T follicular helper cell (primary cell): ENCODE data around the gene TTC21B.
"Not testable (repeated sequence)": the region's sequence is repeated elsewhere in the genome, so short reads cannot be mapped to it uniquely, and the experiment has no call there.

Experiments used
- DNase-seq: peaks from one replicate; pipeline ENCODE4 v3.0.0-alpha.2; 2020; ENCODE audit warnings: low read depth
- total RNA-seq, 2 experiments: gene quantifications; one replicate each; lab custom pipeline; 2026; lab: John Stamatoyannopoulos, UW

TTC21B gene
- total RNA-seq, result 43.0 to 68.9 reads per million in 2 experiments

GRCh38 chr2:165953655-165954606, at the start of gene TTC21B:
Gene TTC21B, minus strand, starts transcription at chr2:165953776. Its CDS starts 71 bp downstream, at chr2:165953705.
- DNase-seq, result peak; percentile 90

DNA sequence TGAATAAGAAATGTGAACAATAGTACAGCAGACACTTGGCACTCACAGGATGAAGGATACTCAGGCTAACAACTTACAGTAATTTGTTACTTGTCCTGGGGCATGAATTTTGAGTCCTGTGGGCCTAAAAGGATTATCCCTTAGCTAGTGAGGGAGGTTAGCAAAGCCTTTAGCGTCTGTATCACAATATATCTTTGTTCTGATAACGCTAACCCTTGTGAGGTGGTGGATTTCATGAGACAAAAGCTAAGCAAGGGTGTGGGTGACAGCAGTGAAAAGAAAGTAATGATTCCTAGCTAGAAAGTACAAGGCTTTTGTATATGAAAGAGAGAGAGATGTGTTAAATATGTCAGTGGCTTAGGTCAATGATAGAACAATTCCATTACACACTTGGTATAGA, 46.8 kb upstream of the TTC21B start:
- DNase-seq, result no peak

DNA sequence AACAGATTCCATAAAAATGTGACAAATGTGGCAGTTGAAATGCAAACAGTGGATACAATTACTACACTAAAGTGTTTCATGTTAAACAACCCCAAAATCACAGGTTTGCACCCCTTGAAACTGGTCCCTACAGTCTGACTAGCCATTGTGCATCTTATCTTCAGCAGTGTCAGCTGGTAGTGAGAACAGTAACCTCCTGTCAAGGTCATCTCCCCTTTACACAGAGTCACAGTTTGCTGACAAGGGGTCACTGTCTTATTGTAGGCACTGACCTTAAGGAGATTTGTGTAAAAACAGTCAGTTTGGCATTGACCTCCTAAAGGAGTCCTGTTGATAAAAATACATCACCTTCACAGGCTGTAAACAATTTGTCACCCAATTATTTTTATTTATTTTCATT, 37.3 kb upstream of the TTC21B start:
- DNase-seq, result no peak

DNA sequence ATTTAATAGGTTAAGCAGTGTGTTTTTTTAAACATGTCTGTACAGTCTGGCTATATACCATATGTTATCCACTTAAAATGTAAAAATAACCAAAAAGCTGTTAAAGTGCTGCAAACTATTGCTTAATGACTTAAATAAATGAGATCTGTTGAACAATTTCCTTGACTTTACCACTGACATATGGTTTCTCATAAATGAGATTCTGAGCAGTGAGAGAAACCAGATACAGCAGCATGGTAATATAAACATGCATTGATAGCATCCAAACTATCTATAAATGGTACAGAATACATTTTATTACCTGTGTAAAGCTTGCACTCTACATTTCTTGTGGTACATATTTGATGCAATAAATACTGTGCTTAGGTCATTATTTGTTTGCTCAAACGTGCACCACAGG, 36.3 kb upstream of the TTC21B start:
- no peak for DNase-seq

- DNase-seq, result no peak
Observed at GRCh38 chr2:165985120-165985519, 31.5 kb upstream of the TTC21B start.

- not testable (repeated sequence) for DNase-seq
Observed at GRCh38 chr2:165972161-165972560, 18.6 kb upstream of the TTC21B start.

- DNase-seq, result no peak
Observed at GRCh38 chr2:165970663-165971062, 17.1 kb upstream of the TTC21B start.

DNA sequence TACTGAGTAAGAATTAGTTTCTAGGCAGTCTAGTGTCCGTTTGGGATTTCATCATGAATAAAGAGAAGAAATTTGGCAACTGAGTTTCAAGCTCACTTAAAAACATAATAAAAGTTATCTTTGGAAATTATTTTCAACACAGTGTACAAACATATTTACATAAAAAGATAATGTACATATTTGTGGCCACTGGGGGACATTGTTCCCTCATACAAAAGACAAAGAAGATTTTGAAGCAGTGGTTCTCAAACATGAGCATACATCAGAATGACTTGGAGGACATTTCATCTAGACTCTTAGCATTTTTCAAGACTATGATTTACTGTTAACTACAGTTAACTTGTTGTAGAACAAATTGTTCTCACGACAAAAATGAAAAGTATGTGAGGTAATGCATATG, 15.7 kb upstream of the TTC21B start:
- no peak for DNase-seq

- no peak for DNase-seq
Observed at GRCh38 chr2:165967746-165968145, 14.2 kb upstream of the TTC21B start.

- no peak for DNase-seq
Observed at GRCh38 chr2:165961818-165962217, 8.2 kb upstream of the TTC21B start.

GRCh38 chr2:165959371-165959770, 5.8 kb upstream of the TTC21B start:
- no peak for DNase-seq

DNA sequence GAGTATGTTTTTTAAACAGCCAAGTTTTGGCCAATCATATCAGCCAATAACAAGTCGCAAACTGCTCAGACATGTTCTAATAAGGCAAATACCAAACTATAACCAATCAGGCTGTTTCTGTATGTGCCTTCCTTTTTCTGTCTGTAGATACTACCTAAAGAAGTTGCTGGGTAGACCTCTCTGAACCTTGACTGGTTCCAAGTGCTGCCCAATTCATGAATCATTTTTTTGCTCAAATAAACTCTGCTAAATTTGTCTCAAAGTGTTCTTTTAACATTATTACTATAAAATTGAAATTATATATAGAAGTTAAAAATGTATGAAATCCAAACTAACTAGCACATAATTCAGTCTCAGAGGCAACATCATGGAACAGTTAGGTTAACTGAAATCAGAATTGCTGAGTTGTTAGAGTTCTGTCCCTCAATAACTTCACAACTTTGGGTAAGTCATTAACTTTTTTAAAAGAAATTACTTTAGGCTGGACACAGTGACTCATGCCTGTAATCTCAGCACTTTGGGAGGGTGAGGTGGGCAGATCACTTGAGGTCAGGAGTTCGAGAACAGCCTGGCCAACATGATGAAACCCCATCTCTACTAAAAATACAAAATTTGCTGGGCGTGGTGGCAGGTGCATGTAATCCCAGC, 4.9 kb upstream of the TTC21B start:
- DNase-seq, result no peak

DNA sequence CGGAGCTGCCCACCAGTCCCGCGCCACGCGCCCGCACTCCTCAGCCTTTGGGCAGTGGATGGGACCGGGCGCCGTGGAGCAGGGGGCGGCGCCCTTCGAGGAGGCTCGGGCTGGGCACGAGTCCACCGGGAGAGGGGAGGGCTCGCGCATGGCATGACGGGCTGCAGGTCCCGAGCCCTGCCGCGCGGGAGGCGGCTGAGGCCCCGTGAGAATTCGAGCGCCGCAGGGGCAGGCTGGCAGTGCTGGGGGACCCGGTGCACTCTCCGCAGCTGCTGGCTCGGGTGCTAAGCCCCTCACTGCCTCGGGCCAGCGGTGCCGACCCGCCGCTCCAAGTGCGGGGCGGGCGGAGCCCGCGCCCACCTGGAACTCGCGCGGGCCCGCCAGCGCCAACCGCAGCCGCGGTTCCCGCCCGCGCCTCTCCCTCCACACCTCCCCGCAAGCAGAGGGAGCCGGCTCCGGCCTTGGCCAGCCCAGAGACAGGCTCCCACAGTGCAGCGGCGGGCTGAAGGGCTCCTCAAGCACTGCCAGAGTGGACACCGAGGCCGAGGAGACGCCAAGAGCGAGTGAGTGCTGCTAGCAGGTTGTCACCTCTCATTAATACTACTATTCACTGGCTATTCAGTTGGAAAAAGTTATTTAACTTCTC, 3.6 kb upstream of the TTC21B start:
- DNase-seq, result no peak

DNA sequence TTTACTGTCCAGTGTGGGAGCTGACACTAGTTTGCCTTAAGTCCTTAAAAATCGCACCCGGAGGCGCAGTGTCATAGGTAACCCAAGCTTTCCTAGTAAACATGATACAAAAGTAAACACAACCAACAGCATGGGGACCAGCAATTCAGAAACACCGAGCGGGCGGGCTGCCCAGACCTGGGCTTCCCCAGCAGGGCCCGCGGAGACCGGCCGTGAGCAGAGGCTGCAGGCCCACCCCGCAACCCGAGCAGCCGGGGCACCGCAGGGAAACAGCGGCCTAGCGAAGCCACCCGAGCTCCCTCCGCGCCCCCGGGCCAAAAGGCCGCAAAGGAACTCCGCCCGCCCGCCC, 296 bp downstream of the TTC21B start:
- no peak for DNase-seq

DNA sequence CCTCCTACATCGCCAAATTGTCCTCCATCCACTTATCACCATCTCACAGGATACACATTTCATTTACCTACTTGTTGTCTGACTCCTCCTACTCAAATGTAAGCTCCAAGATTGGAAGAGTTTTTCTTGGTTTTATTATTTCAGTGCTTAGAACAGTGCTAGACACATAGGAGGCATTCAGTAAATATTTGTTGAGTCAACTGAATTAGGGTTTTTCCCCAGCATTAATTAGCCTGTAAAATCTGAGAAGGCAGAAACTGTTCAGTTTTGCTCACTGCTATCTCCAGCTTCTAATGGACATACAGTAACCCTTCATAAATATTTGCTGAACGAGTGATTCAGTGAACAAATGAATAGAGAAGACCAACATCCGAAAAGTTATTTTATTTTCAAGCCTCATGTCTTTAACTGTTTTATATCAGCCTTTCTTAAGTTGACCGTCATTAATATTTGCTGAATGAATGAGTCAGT, 800 bp downstream of the TTC21B start:
- no peak for DNase-seq

GRCh38 chr2:165952085-165952484, 1.5 kb downstream of the TTC21B start:
- DNase-seq, result no peak

- no peak for DNase-seq
Observed at GRCh38 chr2:165950438-165950837, 3.1 kb downstream of the TTC21B start.

DNA sequence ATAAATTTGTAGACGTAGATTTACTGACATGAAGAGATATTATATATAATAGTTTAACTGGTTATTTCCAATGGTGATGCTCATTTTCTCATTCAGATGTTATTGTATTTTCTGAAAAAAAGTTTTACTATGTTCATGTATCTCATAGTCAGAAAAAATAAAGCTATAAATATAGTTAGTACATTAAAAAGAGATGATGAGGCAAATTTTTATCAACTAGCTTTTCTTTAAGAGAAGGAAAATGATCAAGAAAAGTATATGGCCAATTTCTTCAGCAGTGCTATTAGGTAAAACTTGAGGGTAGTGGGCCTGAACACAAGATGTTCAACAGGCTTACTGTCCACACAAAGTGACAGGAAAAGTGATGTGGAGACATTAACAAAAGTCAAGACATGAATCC, 11.7 kb downstream of the TTC21B start:
- DNase-seq, result no peak

DNA sequence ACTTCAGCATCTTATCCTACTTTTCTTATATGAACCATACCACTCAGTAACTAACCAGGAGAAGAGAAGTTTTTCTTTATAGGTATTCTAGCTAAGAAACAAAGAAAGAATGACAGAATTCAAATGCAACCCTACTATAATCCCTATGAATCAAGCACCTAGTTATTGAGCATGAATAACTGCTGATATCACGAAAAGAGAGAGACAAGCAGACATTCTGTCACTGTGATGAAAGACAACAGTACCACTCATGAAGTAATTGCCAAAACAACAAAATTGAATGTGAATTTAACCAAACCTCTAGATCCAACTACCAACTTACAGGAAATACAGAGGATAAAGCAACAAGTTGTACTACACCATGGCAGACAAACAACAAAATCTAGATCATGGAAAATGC, 15.3 kb downstream of the TTC21B start:
- no peak for DNase-seq

- no peak for DNase-seq
Observed at GRCh38 chr2:165933211-165933910, 20.2 kb downstream of the TTC21B start.

GRCh38 chr2:165927774-165928173, 25.8 kb downstream of the TTC21B start:
- no peak for DNase-seq

GRCh38 chr2:165927353-165927752, 26.2 kb downstream of the TTC21B start:
- no peak for DNase-seq
